ENCODE data around the gene TAB2.
"Not testable (repeated sequence)": the region's sequence is repeated elsewhere in the genome, so short reads cannot be mapped to it uniquely, and the experiment has no call there.

TAB2 gene

GRCh38 chr6:149336609-149336928, 19.1 kb downstream of the TAB2 start:
- FAIRE-seq (no peak), DNase-seq (ENCODE audit: insufficient read length, low spot score) (no peak)

GRCh38 chr6:149337320-149337719, 19.8 kb downstream of the TAB2 start:
- DNase-seq (ENCODE audit: insufficient read length, low spot score) = no peak
- no peak for FAIRE-seq
- no peak for TF ChIP-seq CTCF (IDR thresholded peaks at IDR 0.05; ENCODE audit: insufficient read depth, missing control alignments)

More at GRCh38 chr6:149336609-149336928, 19.1 kb downstream of the TAB2 start:
- no peak for TF ChIP-seq CTCF (IDR thresholded peaks at IDR 0.05; ENCODE audit: insufficient read depth, missing control alignments)

GRCh38 chr6:149340200-149340599, 22.7 kb downstream of the TAB2 start:
- no peak for TF ChIP-seq CTCF (IDR thresholded peaks at IDR 0.05; ENCODE audit: insufficient read depth, missing control alignments)
- DNase-seq (ENCODE audit: insufficient read length, low spot score) (no peak), FAIRE-seq (no peak)

- no peak for FAIRE-seq
- no peak for TF ChIP-seq CTCF (IDR thresholded peaks at IDR 0.05; ENCODE audit: insufficient read depth, missing control alignments)
- no peak for DNase-seq (ENCODE audit: insufficient read length, low spot score)
Measured at GRCh38 chr6:149342525-149342924, 25.0 kb downstream of the TAB2 start.

GRCh38 chr6:149343501-149343900, 26.0 kb downstream of the TAB2 start:
- no peak for FAIRE-seq
- DNase-seq (ENCODE audit: insufficient read length, low spot score) = no peak
- no peak for TF ChIP-seq CTCF (IDR thresholded peaks at IDR 0.05; ENCODE audit: insufficient read depth, missing control alignments)

GRCh38 chr6:149346078-149346477, 28.6 kb downstream of the TAB2 start:
- no peak for TF ChIP-seq CTCF (IDR thresholded peaks at IDR 0.05; ENCODE audit: insufficient read depth, missing control alignments)
- FAIRE-seq (no peak), DNase-seq (ENCODE audit: insufficient read length, low spot score) (no peak)

GRCh38 chr6:149347067-149347466, 29.6 kb downstream of the TAB2 start:
- no peak for DNase-seq (ENCODE audit: insufficient read length, low spot score)
- no peak for TF ChIP-seq CTCF (IDR thresholded peaks at IDR 0.05; ENCODE audit: insufficient read depth, missing control alignments)
- FAIRE-seq = no peak

- not testable (repeated sequence) for DNase-seq (ENCODE audit: insufficient read length, low spot score); FAIRE-seq
Measured at GRCh38 chr6:149349279-149349678, 31.8 kb downstream of the TAB2 start.

All from D721Med (cell line).